GM23338 (cell line): Measurements from ENCODE around the gene SRPK2. TPM values are rescaled to one million over a fixed set of nuclear protein-coding genes. Genes with fewer than 3 reads are reported as not detected.

Source experiments
- ATAC-seq: fragments of 200-7000 bp; cut with Tn5 transposase; 3 replicates; pipeline ENCODE4 v1.9.1; 2020
- DNase-seq: peaks from one replicate; pipeline ENCODE4 v3.0.0-alpha.2; 2015; ENCODE audit warnings: low spot score
- H2AFZ ChIP-seq: fragments of 200-600 bp; sonication (generic); 2 replicates; pipeline ENCODE4 v1.8.0; 2016; ENCODE audit warnings: antibody characterized with exemption, mild to moderate bottlenecking, moderate library complexity
- H3F3A ChIP-seq: fragments of 200-600 bp; sonication (generic); replicated peaks from 2 replicates; pipeline ENCODE4 v1.8.0; 2017; ENCODE audit warnings: antibody characterized with exemption, mixed run types, low read depth
- H3K27ac ChIP-seq: fragments of 200-600 bp; sonication (generic); 2 replicates; pipeline ENCODE4 v1.6.1; 2016; ENCODE audit warnings: low read depth
- H3K27me3 ChIP-seq: fragments of 200-600 bp; sonication (generic); 2 replicates; pipeline ENCODE4 v1.8.0; 2016; ENCODE audit warnings: mild to moderate bottlenecking, mixed run types, moderate library complexity; ENCODE audit not compliant: insufficient read depth
- H3K36me3 ChIP-seq: fragments of 200-600 bp; sonication (generic); 2 replicates; pipeline ENCODE4 v1.8.0; 2016; ENCODE audit warnings: mild to moderate bottlenecking; ENCODE audit not compliant: insufficient read depth
- H3K4me1 ChIP-seq: fragments of 200-600 bp; sonication (generic); 2 replicates; pipeline ENCODE4 v1.8.0; 2016; ENCODE audit warnings: mild to moderate bottlenecking, moderate library complexity; ENCODE audit not compliant: insufficient read depth
- H3K4me2 ChIP-seq: fragments of 200-600 bp; sonication (generic); 2 replicates; pipeline ENCODE4 v1.7.1; 2017; ENCODE audit warnings: mixed run types
- H3K4me3 ChIP-seq: fragments of 200-600 bp; sonication (generic); 2 replicates; pipeline ENCODE4 v1.6.1; 2016; ENCODE audit warnings: mixed run types
- H3K79me2 ChIP-seq: fragments of 200-600 bp; sonication (generic); replicated peaks from 2 replicates; pipeline ENCODE4 v1.8.0; 2017; ENCODE audit warnings: mild to moderate bottlenecking; ENCODE audit not compliant: insufficient read depth
- H3K9me2 ChIP-seq: fragments of 200-600 bp; sonication (generic); 2 replicates; pipeline ENCODE4 v1.8.0; 2017; ENCODE audit not compliant: insufficient read depth
- H4K20me1 ChIP-seq: fragments of 200-600 bp; sonication (generic); replicated peaks from 2 replicates; pipeline ENCODE4 v1.8.0; 2017; ENCODE audit warnings: mild to moderate bottlenecking; ENCODE audit not compliant: insufficient read depth
- H3K27ac Mint-ChIP-seq: 2 replicates; pipeline ENCODE4 v1.8.0; 2020; ENCODE audit warnings: inconsistent platforms, mild to moderate bottlenecking, moderate library complexity, mixed read lengths
- H3K27me3 Mint-ChIP-seq: 3 replicates; pipeline ENCODE4 v1.8.0; 2022; ENCODE audit warnings: low read depth, mild to moderate bottlenecking, moderate library complexity, mixed read lengths, inconsistent platforms; ENCODE audit not compliant: insufficient read depth, poor library complexity
- H3K36me3 Mint-ChIP-seq: 3 replicates; pipeline ENCODE4 v1.8.0; 2021; ENCODE audit warnings: low read depth, mild to moderate bottlenecking, inconsistent platforms, moderate library complexity, mixed read lengths
- H3K4me1 Mint-ChIP-seq: 3 replicates; pipeline ENCODE4 v1.8.0; 2020; ENCODE audit warnings: mild to moderate bottlenecking, inconsistent platforms, mixed read lengths
- H3K4me3 Mint-ChIP-seq: 3 replicates; pipeline ENCODE4 v1.8.0; 2021; ENCODE audit warnings: moderate library complexity, mild to moderate bottlenecking, inconsistent platforms, mixed read lengths
- H3K9me3 Mint-ChIP-seq: 3 replicates; pipeline ENCODE4 v1.8.0; 2020; ENCODE audit warnings: moderate library complexity, mild to moderate bottlenecking, inconsistent platforms, mixed read lengths
- CREB1 ChIP-seq: fragments of 250-450 bp; sonication (Bioruptor Pico); IDR thresholded peaks from 2 replicates; pipeline ENCODE4 v1.5.0; 2020; ENCODE audit warnings: low read depth, mild to moderate bottlenecking, moderate library complexity
- EZH2phosphoT487 ChIP-seq: fragments of 200-600 bp; sonication (generic); IDR thresholded peaks from one replicate; pipeline ENCODE4 v1.8.1; 2018; ENCODE audit warnings: antibody characterized with exemption; ENCODE audit not compliant: unreplicated experiment
- JUNB ChIP-seq: IDR thresholded peaks from one replicate; pipeline ENCODE4 v1.6.1; 2016; ENCODE audit warnings: antibody characterized with exemption; ENCODE audit not compliant: unreplicated experiment
- NANOG ChIP-seq: IDR thresholded peaks from 2 replicates; pipeline ENCODE4 v1.6.1; 2016; ENCODE audit warnings: antibody characterized with exemption, borderline replicate concordance
- POLR2AphosphoS5 ChIP-seq: IDR thresholded peaks from 2 replicates; pipeline ENCODE4 v1.6.1; 2016; ENCODE audit warnings: antibody characterized with exemption, low read depth
- REST ChIP-seq: IDR thresholded peaks from one replicate; pipeline ENCODE4 v1.6.1; 2018; ENCODE audit warnings: antibody characterized with exemption; ENCODE audit not compliant: unreplicated experiment
- STAT1 ChIP-seq: IDR thresholded peaks from one replicate; pipeline ENCODE4 v1.6.1; 2016; ENCODE audit warnings: antibody characterized with exemption; ENCODE audit not compliant: unreplicated experiment
- ZNF331 ChIP-seq: fragments of 250-450 bp; sonication (Bioruptor Pico); IDR thresholded peaks from 2 replicates; pipeline ENCODE4 v1.5.0; 2020; ENCODE audit warnings: low read depth, mild to moderate bottlenecking, moderate library complexity
- ZNF462 ChIP-seq: fragments of 250-450 bp; sonication (Bioruptor Pico); IDR thresholded peaks from 2 replicates; pipeline ENCODE4 v1.5.0; 2020; ENCODE audit warnings: mild to moderate bottlenecking, moderate library complexity
- polyA plus RNA-seq: library from polyadenylated mRNA; unstranded; fragments of >200 nt; fragmentation: Nextera tagmentation; extraction: Ambion mirVana; gene quantifications from 2 replicates; pipeline ENCODE4 v1.2.1, GENCODE V29; 2016
- total RNA-seq: library from RNA; depleted of rRNA; stranded (reverse); fragments of >200 nt; shearing (Covaris generic); gene quantifications from 2 replicates; pipeline ENCODE4 v1.2.3, GENCODE V29; 2014
- TF ChIP-seq, protein P1 (sequence below): IDR thresholded peaks from 2 replicates; pipeline ENCODE4 v1.6.1; 2016; ENCODE audit warnings: antibody characterized with exemption

The SRPK2 gene
- total and polyA plus RNA-seq, 2 experiments from 2014 or later = 66.3 to 91.5 TPM

- TF ChIP-seq REST = no peak
- no peak for TF ChIP-seq JUNB
- TF ChIP-seq EZH2phosphoT487 = no peak
Observed at GRCh38 chr7:105084581-105084980, 304.1 kb downstream of the SRPK2 start (continued).

- Histone ChIP-seq H3K4me2 (no peak overlapping the region), H3K4me3 (no peak overlapping the region), H4K20me1 (0 out of 2 replicates have a peak, but pooled peaks cover 2% of the 10 kb centered on the region), H3K27me3 (no peaks in the 10 kb centered on the region), H3K79me2 (no peaks in the 10 kb centered on the region; the same call in none of the 2 replicates), H3K27ac (no peak overlapping the region), H3K36me3 (peaks cover 55% of the 10 kb centered on the region), H3K9me2 (no peaks in the 10 kb centered on the region), H3K4me1 (no peaks in the 10 kb centered on the region), H3F3A (no peaks in the 10 kb centered on the region), H2AFZ (no peak overlapping the region)
- DNase-seq (no peak), ATAC-seq (no peak)
- Mint-ChIP-seq H3K36me3 (peaks cover 87% of the 10 kb centered on the region), H3K4me1 (no peaks in the 10 kb centered on the region), H3K27ac (no peak overlapping the region), H3K9me3 (no peaks in the 10 kb centered on the region), H3K4me3 (no peak overlapping the region), H3K27me3 (peaks cover 3% of the 10 kb centered on the region)
- TF ChIP-seq, protein P1, sequence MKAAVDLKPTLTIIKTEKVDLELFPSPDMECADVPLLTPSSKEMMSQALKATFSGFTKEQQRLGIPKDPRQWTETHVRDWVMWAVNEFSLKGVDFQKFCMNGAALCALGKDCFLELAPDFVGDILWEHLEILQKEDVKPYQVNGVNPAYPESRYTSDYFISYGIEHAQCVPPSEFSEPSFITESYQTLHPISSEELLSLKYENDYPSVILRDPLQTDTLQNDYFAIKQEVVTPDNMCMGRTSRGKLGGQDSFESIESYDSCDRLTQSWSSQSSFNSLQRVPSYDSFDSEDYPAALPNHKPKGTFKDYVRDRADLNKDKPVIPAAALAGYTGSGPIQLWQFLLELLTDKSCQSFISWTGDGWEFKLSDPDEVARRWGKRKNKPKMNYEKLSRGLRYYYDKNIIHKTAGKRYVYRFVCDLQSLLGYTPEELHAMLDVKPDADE = no peak
- TF ChIP-seq STAT1 (no peak), ZNF331 (CRISPR knock-in tag) (no peak), ZNF462 (no peak), CREB1 (no peak), REST (no peak), NANOG (no peak), EZH2phosphoT487 (no peak), POLR2AphosphoS5 (no peak)
Observed at GRCh38 chr7:105079348-105079747, 309.4 kb downstream of the SRPK2 start.
